Thyroid gland (tissue), 4 donors: ENCODE measurements around the gene SPG7.

Experiments used
- POLR2A ChIP-seq, 2 donors: fragments of 450-650 bp; IDR thresholded peaks; one replicate each; pipeline ENCODE4 v1.6.1; 2017; ENCODE audit warnings: antibody characterized with exemption in 2 of 2, mild to moderate bottlenecking in 2 of 2, moderate library complexity in 1 of 2
- TF ChIP-seq, protein P1 (sequence below), 6 experiments: fragments of 200-600 bp in 3 of 6; fragments of 450-650 bp in 3 of 6; sonication (generic) in 3 of 6; IDR thresholded peaks; one replicate each; pipeline ENCODE4 v1.5.1; 2016 to 2019; ENCODE audit warnings: antibody characterized with exemption in 6 of 6, mild to moderate bottlenecking in 2 of 6, inconsistent platforms in 1 of 6, moderate library complexity in 1 of 6

GRCh38 chr16:89506791-89507191 lies 1.4 kb upstream of the SPG7 start:
- TF ChIP-seq POLR2A (IDR thresholded peaks at IDR 0.05), result no peak
- TF ChIP-seq, protein P1, sequence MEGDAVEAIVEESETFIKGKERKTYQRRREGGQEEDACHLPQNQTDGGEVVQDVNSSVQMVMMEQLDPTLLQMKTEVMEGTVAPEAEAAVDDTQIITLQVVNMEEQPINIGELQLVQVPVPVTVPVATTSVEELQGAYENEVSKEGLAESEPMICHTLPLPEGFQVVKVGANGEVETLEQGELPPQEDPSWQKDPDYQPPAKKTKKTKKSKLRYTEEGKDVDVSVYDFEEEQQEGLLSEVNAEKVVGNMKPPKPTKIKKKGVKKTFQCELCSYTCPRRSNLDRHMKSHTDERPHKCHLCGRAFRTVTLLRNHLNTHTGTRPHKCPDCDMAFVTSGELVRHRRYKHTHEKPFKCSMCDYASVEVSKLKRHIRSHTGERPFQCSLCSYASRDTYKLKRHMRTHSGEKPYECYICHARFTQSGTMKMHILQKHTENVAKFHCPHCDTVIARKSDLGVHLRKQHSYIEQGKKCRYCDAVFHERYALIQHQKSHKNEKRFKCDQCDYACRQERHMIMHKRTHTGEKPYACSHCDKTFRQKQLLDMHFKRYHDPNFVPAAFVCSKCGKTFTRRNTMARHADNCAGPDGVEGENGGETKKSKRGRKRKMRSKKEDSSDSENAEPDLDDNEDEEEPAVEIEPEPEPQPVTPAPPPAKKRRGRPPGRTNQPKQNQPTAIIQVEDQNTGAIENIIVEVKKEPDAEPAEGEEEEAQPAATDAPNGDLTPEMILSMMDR (IDR thresholded peaks at IDR 0.05), result no peak
